H1 (cell line): ENCODE data around the gene ZNF629. TPM values are rescaled to one million over a fixed set of nuclear protein-coding genes. Genes with fewer than 3 reads are reported as not detected.

ENCODE experiments used
- CTCF ChIA-PET: fragments of 300-600 bp; sonication (Branson Sonifier 250); formaldehyde crosslinking; loops from one replicate; lab custom pipeline; 2021; ENCODE audit not compliant: partially characterized antibody; lab: Charles Lee
- POLR2A ChIA-PET: fragments of 300-600 bp; sonication (Branson Sonifier 250); formaldehyde crosslinking; loops from one replicate; lab custom pipeline; 2021; ENCODE audit warnings: inconsistent platforms; ENCODE audit not compliant: partially characterized antibody; lab: Charles Lee
- DNase-seq, 2 experiments: peaks; one replicate each; pipeline versions ENCODE4 v3.0.0 to v3.0.0-alpha.2; 2010 to 2022; ENCODE audit warnings: low spot score in 2 of 2, low read depth in 1 of 2, mixed read lengths in 1 of 2
- FAIRE-seq: peaks from 2 replicates; lab custom pipeline; 2011; peaks lifted over from hg19 to GRCh38; lab: Jason Lieb, UNC
- H2AFZ ChIP-seq: 2 replicates; pipeline ENCODE4 v1.8.1; 2012; ENCODE audit warnings: low read length, inconsistent platforms
- H2AK5ac ChIP-seq: 2 replicates; pipeline ENCODE4 v1.6.1; 2013; ENCODE audit warnings: low read depth, low read length
- H2BK120ac ChIP-seq: replicated peaks from 2 replicates; pipeline ENCODE3; 2013; ENCODE audit warnings: low read depth, low read length, inconsistent platforms
- H2BK12ac ChIP-seq: 2 replicates; pipeline ENCODE4 v1.6.1; 2013; ENCODE audit warnings: low read depth, low read length
- H2BK15ac ChIP-seq: 2 replicates; pipeline ENCODE4 v1.6.1; 2013; ENCODE audit warnings: low read length
- H2BK20ac ChIP-seq: 2 replicates; pipeline ENCODE4 v1.6.1; 2013; ENCODE audit warnings: low read length
- H2BK5ac ChIP-seq: 2 replicates; pipeline ENCODE4 v1.6.1; 2013; ENCODE audit warnings: low read depth, low read length
- H3K14ac ChIP-seq: 2 replicates; pipeline ENCODE4 v1.6.1; 2013; ENCODE audit warnings: inconsistent platforms; ENCODE audit not compliant: insufficient read length
- H3K18ac ChIP-seq: 2 replicates; pipeline ENCODE4 v1.6.1; 2013; ENCODE audit warnings: low read length; ENCODE audit errors: extremely low read depth
- H3K23ac ChIP-seq: 2 replicates; pipeline ENCODE4 v1.6.1; 2013; ENCODE audit warnings: inconsistent platforms; ENCODE audit not compliant: insufficient read length
- H3K23me2 ChIP-seq: 2 replicates; pipeline ENCODE4 v1.6.1; 2013; ENCODE audit warnings: low read depth, low read length
- H3K27ac ChIP-seq: 2 replicates; pipeline ENCODE4 v1.6.1; 2011; ENCODE audit warnings: low read depth, low read length, inconsistent platforms
- H3K27me3 ChIP-seq, 4 experiments: replicated peaks in 1 of 4; 1 replicate in 1 of 4; 2 replicates in 3 of 4; pipeline versions ENCODE4 v1.6.1 to v1.8.1; 2011 to 2013; ENCODE audit warnings: low read length in 3 of 4, mild to moderate bottlenecking in 3 of 4, inconsistent platforms in 2 of 4, mixed read lengths in 2 of 4, moderate library complexity in 1 of 4; ENCODE audit not compliant: control insufficient read depth in 3 of 4, insufficient read depth in 3 of 4; ENCODE audit errors: extremely low read depth in 1 of 4
- H3K36me3 ChIP-seq, 4 experiments: 2 replicates each; pipeline versions ENCODE4 v1.6.1 to v1.8.1; 2011 to 2013; ENCODE audit warnings: mild to moderate bottlenecking in 4 of 4, low read length in 3 of 4, moderate library complexity in 2 of 4, control low read depth in 1 of 4, inconsistent platforms in 1 of 4; ENCODE audit not compliant: insufficient read depth in 4 of 4, control insufficient read depth in 2 of 4
- H3K4ac ChIP-seq: replicated peaks from 2 replicates; pipeline ENCODE3; 2013; ENCODE audit warnings: low read length, low read depth, mixed read lengths, inconsistent platforms; ENCODE audit not compliant: insufficient read length
- H3K4me1 ChIP-seq, 4 experiments: replicated peaks in 1 of 4; 1 replicate in 1 of 4; 2 replicates in 3 of 4; pipeline versions ENCODE4 v1.6.1 to v1.8.1; 2011 to 2013; ENCODE audit warnings: low read length in 3 of 4, inconsistent platforms in 2 of 4, mixed read lengths in 1 of 4; ENCODE audit not compliant: insufficient read depth in 4 of 4, control insufficient read depth in 3 of 4
- H3K4me2 ChIP-seq, 2 experiments: 2 replicates each; pipeline versions ENCODE4 v1.6.1 to v1.8.1; 2011 to 2013; ENCODE audit warnings: low read depth in 2 of 2, low read length in 2 of 2, control low read depth in 1 of 2, inconsistent platforms in 1 of 2, mild to moderate bottlenecking in 1 of 2; ENCODE audit not compliant: insufficient read depth in 1 of 2
- H3K4me3 ChIP-seq, 4 experiments: fragments of 200-600, 300-600 bp in 1 of 4; sonication (generic), shearing (Covaris generic), sonication (Bioruptor Twin) in 1 of 4; 2 replicates each; pipeline versions ENCODE4 v1.5.1 to v1.8.1; 2011 to 2016; ENCODE audit warnings: low read length in 4 of 4, low read depth in 3 of 4, control low read depth in 2 of 4, inconsistent platforms in 2 of 4, mild to moderate bottlenecking in 2 of 4, mixed read lengths in 1 of 4, moderate library complexity in 1 of 4; ENCODE audit not compliant: insufficient read depth in 2 of 4; ENCODE audit errors: extremely low read depth in 1 of 4
- H3K56ac ChIP-seq: replicated peaks from 2 replicates; pipeline ENCODE3; 2013; ENCODE audit warnings: low read depth, mild to moderate bottlenecking, mixed read lengths, low read length, inconsistent platforms; ENCODE audit not compliant: insufficient read length
- H3K79me1 ChIP-seq: 2 replicates; pipeline ENCODE4 v1.6.1; 2013; ENCODE audit warnings: low read depth, low read length, control low read depth
- H3K79me2 ChIP-seq, 2 experiments: 2 replicates each; pipeline versions ENCODE4 v1.6.1 to v1.8.1; 2012 to 2013; ENCODE audit warnings: low read length in 2 of 2, mild to moderate bottlenecking in 2 of 2, inconsistent platforms in 1 of 2; ENCODE audit not compliant: insufficient read depth in 2 of 2, control insufficient read depth in 1 of 2
- H3K9ac ChIP-seq, 4 experiments: replicated peaks in 1 of 4; 1 replicate in 1 of 4; 2 replicates in 3 of 4; pipeline versions ENCODE4 v1.6.1 to v1.8.1; 2011 to 2013; ENCODE audit warnings: low read depth in 3 of 4, low read length in 3 of 4, control low read depth in 2 of 4, mild to moderate bottlenecking in 2 of 4, moderate library complexity in 2 of 4, inconsistent platforms in 1 of 4; ENCODE audit errors: extremely low read depth in 1 of 4
- H3K9me3 ChIP-seq, 2 experiments: 2 replicates each; pipeline versions ENCODE4 v1.6.1 to v1.8.1; 2012 to 2013; ENCODE audit warnings: mild to moderate bottlenecking in 2 of 2, moderate library complexity in 2 of 2, control low read depth in 1 of 2, inconsistent platforms in 1 of 2, low read depth in 1 of 2, low read length in 1 of 2, mixed read lengths in 1 of 2; ENCODE audit not compliant: insufficient read depth in 2 of 2
- H4K20me1 ChIP-seq, 2 experiments: replicated peaks in 1 of 2; 2 replicates each; pipeline versions ENCODE3 to v1.8.1; 2011 to 2013; ENCODE audit warnings: inconsistent platforms in 2 of 2, low read length in 2 of 2, mild to moderate bottlenecking in 1 of 2; ENCODE audit not compliant: insufficient read depth in 2 of 2, control insufficient read depth in 1 of 2
- H4K5ac ChIP-seq: 2 replicates; pipeline ENCODE4 v1.6.1; 2013; ENCODE audit warnings: low read length, low read depth, mixed read lengths, inconsistent platforms; ENCODE audit not compliant: insufficient read length
- H4K8ac ChIP-seq: 2 replicates; pipeline ENCODE4 v1.8.0; 2013; ENCODE audit warnings: mild to moderate bottlenecking, moderate library complexity, low read length, inconsistent platforms; ENCODE audit not compliant: insufficient read depth; ENCODE audit errors: extremely low read depth
- H4K91ac ChIP-seq: replicated peaks from 2 replicates; pipeline ENCODE3; 2013; ENCODE audit warnings: low read length, mixed read lengths, inconsistent platforms; ENCODE audit not compliant: insufficient read length
- ATF2 ChIP-seq: IDR thresholded peaks from 2 replicates; pipeline ENCODE4 v1.6.1; 2012; ENCODE audit warnings: low read length, inconsistent platforms
- EGR1 ChIP-seq: IDR thresholded peaks from 2 replicates; pipeline ENCODE4 v1.6.1; 2011; ENCODE audit warnings: low read depth, low read length, borderline replicate concordance
- FOSL1 ChIP-seq: IDR thresholded peaks from 2 replicates; pipeline ENCODE4 v1.6.1; 2011; ENCODE audit warnings: mild to moderate bottlenecking, low read depth, low read length, moderate library complexity; ENCODE audit not compliant: insufficient read depth
- MAX ChIP-seq: IDR thresholded peaks from 2 replicates; pipeline ENCODE4 v1.6.1; 2012; ENCODE audit warnings: inconsistent platforms
- SAP30 ChIP-seq: fragments of 300-600 bp; sonication (generic); IDR thresholded peaks from 2 replicates; pipeline ENCODE4 v1.7.1; 2012; ENCODE audit warnings: low read length, moderate library complexity, mild to moderate bottlenecking, inconsistent platforms; ENCODE audit not compliant: insufficient read depth, insufficient replicate concordance
- WGBS, 2 experiments: shearing (Covaris generic) in 1 of 2; methylation state at CpG; one replicate each; pipeline versions ENCODE4 v1.1.6 to v1.1.7; 2013 to 2015; ENCODE audit warnings: low lambda C conversion rate in 2 of 2, mixed read lengths in 2 of 2, inconsistent platforms in 1 of 2, low coverage in 1 of 2, missing lambda C conversion rate in 1 of 2; ENCODE audit not compliant: insufficient replicate concordance in 2 of 2, insufficient coverage in 1 of 2, insufficient read length in 1 of 2; ENCODE audit errors: extremely low coverage in 1 of 2, missing lambda C conversion rate in 1 of 2; 5-methylcytosine and 5-hydroxymethylcytosine counted together
- polyA plus RNA-seq, 7 experiments: library from polyadenylated mRNA; depleted of rRNA in 3 of 7; stranded (reverse) in 5 of 7; unstranded in 2 of 7; fragments of >200 nt in 5 of 7; fragments of 200-250 nt in 2 of 7; gene quantifications; 1 replicate in 5 of 7; 2 replicates in 1 of 7; 4 replicates in 1 of 7; pipeline versions ENCODE4 v1.2.1 to v1.2.3, GENCODE V29; 2011 to 2013; ENCODE audit warnings: missing spikeins in 2 of 7, mixed read lengths in 2 of 7
- total RNA-seq: library from RNA; stranded (reverse); fragmentation: NEBNext Ultra II Directional; extraction: Animal tissue kit (Norgen Biotek cat#: 25700); gene quantifications from 2 replicates; pipeline ENCODE4 v1.2.1, GENCODE V29; 2021

ZNF629 gene
- total and polyA plus RNA-seq, 2 of the 8 experiments (the other 6 are each of a cell fraction or from before 2014, with no cell fraction given), result 11.0 to 19.5 TPM

GRCh38 chr16:30737794-30738648 is 49.0 kb downstream of the ZNF629 start:
- POLR2A ChIA-PET, result interaction anchor here (0.9 to 4.1 kb wide), 9 partner anchors 10 to 44 kb away, joined by 3 to 31 read pairs (median 5); partner anchors contain the start of gene PHKG2

More at GRCh38 chr16:30737794-30738648, 49.0 kb downstream of the ZNF629 start:
- H4K20me1 ChIP-seq, result peaks cover 2 to 11% of the 10 kb centered on the region in 2 experiments
- no peak overlapping the region for H3K4ac ChIP-seq
- H3K4me1 ChIP-seq, result peaks cover 0 to 7% (median 2%) of the 10 kb centered on the region in 4 experiments; a peak in 5 of 7 replicates
- no peak overlapping the region for H2AK5ac ChIP-seq
- H3K9me3 ChIP-seq, result no peaks in the 10 kb centered on the region
- H3K9ac ChIP-seq, result no peak overlapping the region
- no peak overlapping the region for H3K18ac ChIP-seq
- H3K79me1 ChIP-seq, result no peaks in the 10 kb centered on the region
- H4K91ac ChIP-seq, result no peak overlapping the region
- CTCF ChIA-PET, result interaction anchor here (0.6 to 2.1 kb wide), 2 partner anchors 15 to 135 kb away, joined by 3 to 8 read pairs; no protein-coding TSS in a partner anchor
- H3K4me2 ChIP-seq, result no peak overlapping the region
- H4K5ac ChIP-seq, result no peak overlapping the region
- no peak overlapping the region for H3K56ac ChIP-seq
- no peak overlapping the region for H3K14ac ChIP-seq
- no peaks in the 10 kb centered on the region; a peak in 1 of 7 replicates for H3K27me3 ChIP-seq
- no peak overlapping the region for H3K23ac ChIP-seq
- WGBS, 2 experiments, result 93% methylated on average over 24 of the region's 25 CpGs; no CpG with 5 or more reads in 1 of the 2 experiments
- FAIRE-seq (no peak), DNase-seq (no peak)
- no peaks in the 10 kb centered on the region for H3K79me2 ChIP-seq
- H3K23me2 ChIP-seq, result no peaks in the 10 kb centered on the region; the same call in 1 of the 2 replicates
- no peak overlapping the region for H3K27ac ChIP-seq
- H3K36me3 ChIP-seq, result peaks cover 16 to 54% (median 44%) of the 10 kb centered on the region in 4 experiments
- H2AFZ ChIP-seq, result no peak overlapping the region
- no peak overlapping the region for H4K8ac ChIP-seq
- no peak overlapping the region for H2BK12ac ChIP-seq
- no peak overlapping the region for H2BK5ac ChIP-seq
- H2BK120ac ChIP-seq, result no peak overlapping the region
- no peak overlapping the region for H2BK15ac ChIP-seq
- H2BK20ac ChIP-seq, result no peak overlapping the region
- TF ChIP-seq FOSL1 (no peak), SAP30 (no peak), EGR1 (no peak), MAX (no peak), ATF2 (no peak)
- H3K4me3 ChIP-seq, result no peak overlapping the region
